GM12878 (cell line): ENCODE results near the gene ANKS1A. TPM values are rescaled to one million over a fixed set of nuclear protein-coding genes. Genes with fewer than 3 reads are reported as not detected.

Experiments
- ATAC-seq: fragments of 200-7000 bp; cut with Tn5 transposase; 3 replicates; pipeline ENCODE4 v1.9.1; 2020; ENCODE audit warnings: mild to moderate bottlenecking, moderate library complexity
- BruUV-seq: library from RNA; stranded (reverse); fragments of 400-500 nt; replicated peaks from 2 replicates; lab custom pipeline; 2021; lab: Mats Ljungman, UMichigan
- CTCF ChIA-PET: fragments of 300-600 bp; sonication (Branson Sonifier 250); formaldehyde crosslinking; extraction: SDS; loops from one replicate; lab custom pipeline; 2021; ENCODE audit warnings: inconsistent platforms; lab: Yijun Ruan, JAX
- POLR2A ChIA-PET: fragments of 350-600 bp; formaldehyde crosslinking; extraction: SDS; loops from one replicate; lab custom pipeline; 2021; ENCODE audit warnings: inconsistent platforms; lab: Charles Lee
- RAD21 ChIA-PET: fragments of 300-600 bp; sonication (Branson Sonifier 250); formaldehyde crosslinking; loops from one replicate; lab custom pipeline; 2023; ENCODE audit warnings: antibody characterized with exemption; ENCODE audit not compliant: unreplicated experiment; lab: Charles Lee
- SMC1A ChIA-PET: fragments of 300-600 bp; sonication (Branson Sonifier 250); formaldehyde crosslinking; loops from one replicate; lab custom pipeline; 2023; ENCODE audit not compliant: unreplicated experiment, uncharacterized antibody; lab: Charles Lee
- DNase-seq: peaks from one replicate; pipeline ENCODE4 v3.0.0-alpha.2; 2011; ENCODE audit warnings: low read depth, low spot score
- FAIRE-seq: peaks from 3 replicates; lab custom pipeline; 2011; peaks lifted over from hg19 to GRCh38; lab: Jason Lieb, UNC
- H2AFZ ChIP-seq: 2 replicates; pipeline ENCODE4 v1.6.0; 2011; ENCODE audit warnings: low read depth, low read length, control low read depth; ENCODE audit not compliant: control insufficient read depth
- H3K27ac ChIP-seq: 2 replicates; pipeline ENCODE4 v1.5.1; 2011; ENCODE audit warnings: control low read depth; ENCODE audit not compliant: control insufficient read depth, insufficient read depth
- H3K27me3 ChIP-seq, 2 experiments: replicated peaks in 1 of 2; 2 replicates each; pipeline versions ENCODE4 v1.6.0 to v1.6.1; 2011; ENCODE audit warnings: low read length in 1 of 2; ENCODE audit not compliant: control insufficient read depth in 2 of 2, insufficient read depth in 2 of 2
- H3K36me3 ChIP-seq, 2 experiments: 2 replicates each; pipeline ENCODE4 v1.5.1; 2011; ENCODE audit warnings: low read length in 1 of 2; ENCODE audit not compliant: control insufficient read depth in 2 of 2, insufficient read depth in 2 of 2
- H3K4me1 ChIP-seq: 2 replicates; pipeline ENCODE4 v1.6.1; 2011; ENCODE audit warnings: mild to moderate bottlenecking, low read length, moderate library complexity, mixed read lengths; ENCODE audit not compliant: control insufficient read depth, insufficient read depth
- H3K4me2 ChIP-seq: 2 replicates; pipeline ENCODE4 v1.6.0; 2011; ENCODE audit warnings: control low read depth; ENCODE audit not compliant: control insufficient read depth, insufficient read depth
- H3K4me3 ChIP-seq: fragments of 200-600 bp; sonication (generic); 2 replicates; pipeline ENCODE4 v1.5.1; 2016
- H3K79me2 ChIP-seq: 2 replicates; pipeline ENCODE4 v1.6.0; 2011; ENCODE audit warnings: low read length; ENCODE audit not compliant: control insufficient read depth, insufficient read depth
- H3K9ac ChIP-seq: 2 replicates; pipeline ENCODE4 v1.8.0; 2011; ENCODE audit warnings: low read length, control low read depth, mixed read lengths; ENCODE audit not compliant: control insufficient read depth, insufficient read depth
- H3K9me3 ChIP-seq: replicated peaks from 3 replicates; pipeline ENCODE4 v1.5.1; 2011; ENCODE audit warnings: mild to moderate bottlenecking, low read length; ENCODE audit not compliant: control insufficient read depth, insufficient read depth
- H4K20me1 ChIP-seq: 2 replicates; pipeline ENCODE4 v1.6.0; 2011; ENCODE audit not compliant: control insufficient read depth, insufficient read depth
- ATF7 ChIP-seq: fragments of 450-650 bp; IDR thresholded peaks from 2 replicates; pipeline ENCODE4 v1.6.1; 2016; ENCODE audit warnings: low read depth, mild to moderate bottlenecking
- BHLHE40 ChIP-seq, 2 experiments: fragments of 450-650 bp in 1 of 2; IDR thresholded peaks; 2 replicates each; pipeline ENCODE4 v1.6.1; 2011 to 2017; ENCODE audit warnings: low read depth in 2 of 2, borderline replicate concordance in 1 of 2, improper control_type of control experiment in 1 of 2, low read length in 1 of 2, mild to moderate bottlenecking in 1 of 2
- CEBPB ChIP-seq, 2 experiments: fragments of 150-350 bp in 1 of 2; IDR thresholded peaks; 2 replicates each; pipeline ENCODE4 v1.6.1; 2012 to 2014; ENCODE audit warnings: low read depth in 2 of 2, low read length in 2 of 2, borderline replicate concordance in 1 of 2, inconsistent platforms in 1 of 2
- EED ChIP-seq: sonication (generic); IDR thresholded peaks from 2 replicates; pipeline ENCODE4 v1.6.1; 2016; ENCODE audit warnings: antibody characterized with exemption, low read depth
- EP300 ChIP-seq, 2 experiments: fragments of 150-350 bp in 1 of 2; IDR thresholded peaks; 2 replicates each; pipeline ENCODE4 v1.6.1; 2011 to 2012; ENCODE audit warnings: low read depth in 2 of 2, low read length in 2 of 2, borderline replicate concordance in 1 of 2, improper control_type of control experiment in 1 of 2, inconsistent platforms in 1 of 2; ENCODE audit not compliant: control insufficient read depth in 1 of 2
- IKZF1 ChIP-seq: fragments of 450-650 bp; conservative IDR thresholded peaks from 2 replicates; pipeline ENCODE4 v1.6.1; 2017; ENCODE audit warnings: antibody characterized with exemption, mild to moderate bottlenecking
- LARP7 ChIP-seq: fragments of 450-650 bp; IDR thresholded peaks from 2 replicates; pipeline ENCODE4 v1.6.1; 2017; ENCODE audit warnings: mild to moderate bottlenecking
- MYB ChIP-seq: fragments of 150-350 bp; IDR thresholded peaks from 2 replicates; pipeline ENCODE4 v1.6.1; 2014; ENCODE audit warnings: mild to moderate bottlenecking, low read depth, low read length, borderline replicate concordance
- NBN ChIP-seq: fragments of 450-650 bp; IDR thresholded peaks from 2 replicates; pipeline ENCODE4 v1.6.1; 2016
- NFYA ChIP-seq: IDR thresholded peaks from 2 replicates; pipeline ENCODE4 v1.6.1; 2011; ENCODE audit warnings: low read depth, mild to moderate bottlenecking, low read length, improper control_type of control experiment, borderline replicate concordance
- NR2C1 ChIP-seq: fragments of 450-650 bp; IDR thresholded peaks from 2 replicates; pipeline ENCODE4 v1.6.1; 2017; ENCODE audit warnings: antibody characterized with exemption, mild to moderate bottlenecking, moderate library complexity
- PAX8 ChIP-seq: fragments of 450-650 bp; IDR thresholded peaks from 2 replicates; pipeline ENCODE4 v1.6.1; 2017; ENCODE audit warnings: mild to moderate bottlenecking, moderate library complexity
- POLR2A ChIP-seq: IDR thresholded peaks from 2 replicates; pipeline ENCODE4 v1.6.1; 2011; ENCODE audit warnings: low read depth, mild to moderate bottlenecking, low read length
- POLR2AphosphoS5 ChIP-seq: IDR thresholded peaks from 2 replicates; pipeline ENCODE4 v1.6.1; 2011; ENCODE audit warnings: mild to moderate bottlenecking, low read length, inconsistent platforms
- RAD51 ChIP-seq: fragments of 450-650 bp; IDR thresholded peaks from 2 replicates; pipeline ENCODE4 v1.6.1; 2016; ENCODE audit warnings: moderate library complexity, mild to moderate bottlenecking, inconsistent platforms
- TARDBP ChIP-seq: IDR thresholded peaks from 2 replicates; pipeline ENCODE4 v1.6.1; 2016; ENCODE audit warnings: borderline replicate concordance
- TBL1XR1 ChIP-seq: IDR thresholded peaks from 2 replicates; pipeline ENCODE4 v1.6.1; 2012; ENCODE audit warnings: low read depth, low read length, improper control_type of control experiment
- TCF3 ChIP-seq: IDR thresholded peaks from 2 replicates; pipeline ENCODE4 v1.6.1; 2012; ENCODE audit warnings: low read depth, mild to moderate bottlenecking, low read length, borderline replicate concordance; ENCODE audit not compliant: insufficient read depth
- ZBTB4 ChIP-seq: fragments of 450-650 bp; formaldehyde crosslinking; IDR thresholded peaks from 2 replicates; pipeline ENCODE4 v1.4.0; 2022; ENCODE audit warnings: mild to moderate bottlenecking, moderate library complexity
- ZNF217 ChIP-seq: fragments of 450-650 bp; IDR thresholded peaks from 2 replicates; pipeline ENCODE4 v1.6.1; 2017; ENCODE audit warnings: antibody characterized with exemption, mild to moderate bottlenecking
- WGBS: methylation state at CpG from one replicate; pipeline ENCODE4 v1.1.6; 2016; ENCODE audit warnings: low lambda C conversion rate; ENCODE audit not compliant: insufficient replicate concordance, insufficient coverage; ENCODE audit errors: missing lambda C conversion rate; 5-methylcytosine and 5-hydroxymethylcytosine counted together
- in situ Hi-C: fragments of 300-500 bp; cut with MboI; formaldehyde crosslinking; loops from 9 replicates; pipeline ENCODE4 v1.14.3; 2018; ENCODE audit warnings: mixed read lengths
- intact Hi-C: fragments of 100-400 bp; cut with micrococcal nuclease; formaldehyde crosslinking; loops from one replicate; pipeline ENCODE4 v1.14.2; 2022; ENCODE audit not compliant: unreplicated experiment
- polyA plus RNA-seq, 11 experiments: library from polyadenylated mRNA; depleted of rRNA in 4 of 11; unstranded in 6 of 11; stranded (reverse) in 5 of 11; fragments of >200 nt; fragmentation: Nextera tagmentation in 4 of 11; fragmentation: Illumina TruSeq in 1 of 11; extraction: Ambion mirVana in 4 of 11; extraction: Trizol in 1 of 11; gene quantifications; 1 replicate in 1 of 11; 2 replicates in 10 of 11; pipeline versions ENCODE4 v1.2.1 to v1.2.3, GENCODE V29; 2011 to 2016; ENCODE audit warnings: inconsistent platforms in 2 of 11, missing spikeins in 2 of 11, low read depth in 1 of 11
- total RNA-seq, 4 experiments: library from RNA; depleted of rRNA in 3 of 4; stranded (reverse); fragments of >200 nt in 3 of 4; fragmentation: Illumina TruSeq in 1 of 4; extraction: Trizol in 1 of 4; gene quantifications; 2 replicates each; pipeline versions ENCODE4 v1.2.1 to v1.2.3, GENCODE V29; 2013 to 2021
- TF ChIP-seq, protein P1 (sequence below): fragments of 450-650 bp; IDR thresholded peaks from 2 replicates; pipeline ENCODE4 v1.6.1; 2014; ENCODE audit warnings: mild to moderate bottlenecking

The ANKS1A gene
- total and polyA plus RNA-seq, 10 of the 15 experiments (the other 5 are each of a cell fraction or from before 2014, with no cell fraction given): 0.60 to 7.0 (median 3.0) TPM

GRCh38 chr6:34912715-34913464, 23.8 kb downstream of the ANKS1A start:
- Histone ChIP-seq H3K36me3 (no peaks in the 10 kb centered on the region), H3K4me2 (peak overlapping the region; percentile 14; the same call in 1 of the 2 replicates), H3K27ac (no peak overlapping the region), H3K9ac (no peak overlapping the region), H3K79me2 (no peaks in the 10 kb centered on the region), H3K9me3 (no peaks in the 10 kb centered on the region), H4K20me1 (0 out of 2 replicates have a peak, but pooled peaks cover 3% of the 10 kb centered on the region), H3K4me1 (peaks cover 12% of the 10 kb centered on the region), H2AFZ (no peak overlapping the region), H3K27me3 (no peaks in the 10 kb centered on the region), H3K4me3 (no peak overlapping the region)
- ChIA-PET SMC1A (interaction anchor here (0.6 kb wide), 1 partner anchor 17 kb away, joined by 3 read pairs; no protein-coding TSS in a partner anchor), POLR2A (no interaction called here), CTCF (interaction anchor here (0.6 to 2.0 kb wide), 2 partner anchors 227 to 316 kb away, joined by 5 to 7 read pairs; no protein-coding TSS in a partner anchor), RAD21 (interaction anchor here (0.5 to 1.0 kb wide), 2 partner anchors 175 to 227 kb away, joined by 3 to 4 read pairs; no protein-coding TSS in a partner anchor)
- 0% methylated on average over 3 of the region's 3 CpGs for WGBS
- peak; percentile 49 for FAIRE-seq
- intact Hi-C loops: no loop called here
- peak; percentile 97 for ATAC-seq
- peak; percentile 53 for DNase-seq
- no TSS peak for BruUV-seq
- in situ Hi-C loops: no loop called here
- TF ChIP-seq NR2C1 (no peak), MYB (no peak), CEBPB (IDR thresholded peaks at IDR 0.05; ENCODE audit: borderline replicate concordance in 1 of 2, low read depth in 2 of 2, low read length in 2 of 2) (peak in 1 of 2 experiments; percentile 28; a peak in 1 of 4 replicates), EP300 (IDR thresholded peaks at IDR 0.05; ENCODE audit: borderline replicate concordance in 1 of 2, control insufficient read depth in 1 of 2, low read depth in 2 of 2, low read length in 2 of 2) (peak; percentile 24 to 40; a peak in 2 of 4 replicates), TARDBP (no peak), TCF3 (no peak), POLR2AphosphoS5 (no peak), POLR2A (no peak), ATF7 (peak; percentile 68), RAD51 (peak; percentile 16; the same call in 1 of the 2 replicates), PAX8 (no peak), ZNF217 (no peak), BHLHE40 (IDR thresholded peaks at IDR 0.05; ENCODE audit: borderline replicate concordance in 1 of 2, low read depth in 2 of 2, low read length in 1 of 2) (no peak), TBL1XR1 (peak; percentile 61; the same call in 1 of the 2 replicates), EED (peak; percentile 69; the same call in 1 of the 2 replicates), NBN (no peak), ZBTB4 (CRISPR knock-in tag) (no peak), IKZF1 (peak; percentile 53; the same call in 1 of the 2 replicates), LARP7 (no peak), NFYA (no peak)
- TF ChIP-seq, protein P1, sequence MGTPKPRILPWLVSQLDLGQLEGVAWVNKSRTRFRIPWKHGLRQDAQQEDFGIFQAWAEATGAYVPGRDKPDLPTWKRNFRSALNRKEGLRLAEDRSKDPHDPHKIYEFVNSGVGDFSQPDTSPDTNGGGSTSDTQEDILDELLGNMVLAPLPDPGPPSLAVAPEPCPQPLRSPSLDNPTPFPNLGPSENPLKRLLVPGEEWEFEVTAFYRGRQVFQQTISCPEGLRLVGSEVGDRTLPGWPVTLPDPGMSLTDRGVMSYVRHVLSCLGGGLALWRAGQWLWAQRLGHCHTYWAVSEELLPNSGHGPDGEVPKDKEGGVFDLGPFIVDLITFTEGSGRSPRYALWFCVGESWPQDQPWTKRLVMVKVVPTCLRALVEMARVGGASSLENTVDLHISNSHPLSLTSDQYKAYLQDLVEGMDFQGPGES: no peak
